HPDE6-E6E7 (cell line): ENCODE data around the gene PDE6D.
"Not testable (repeated sequence)": the region's sequence is repeated elsewhere in the genome, so short reads cannot be mapped to it uniquely, and the experiment has no call there.

Experiments used
- DNase-seq: peaks from one replicate; pipeline ENCODE4 v3.0.0; 2011; ENCODE audit warnings: missing footprints; ENCODE audit errors: extremely low spot score

Gene PDE6D

DNA sequence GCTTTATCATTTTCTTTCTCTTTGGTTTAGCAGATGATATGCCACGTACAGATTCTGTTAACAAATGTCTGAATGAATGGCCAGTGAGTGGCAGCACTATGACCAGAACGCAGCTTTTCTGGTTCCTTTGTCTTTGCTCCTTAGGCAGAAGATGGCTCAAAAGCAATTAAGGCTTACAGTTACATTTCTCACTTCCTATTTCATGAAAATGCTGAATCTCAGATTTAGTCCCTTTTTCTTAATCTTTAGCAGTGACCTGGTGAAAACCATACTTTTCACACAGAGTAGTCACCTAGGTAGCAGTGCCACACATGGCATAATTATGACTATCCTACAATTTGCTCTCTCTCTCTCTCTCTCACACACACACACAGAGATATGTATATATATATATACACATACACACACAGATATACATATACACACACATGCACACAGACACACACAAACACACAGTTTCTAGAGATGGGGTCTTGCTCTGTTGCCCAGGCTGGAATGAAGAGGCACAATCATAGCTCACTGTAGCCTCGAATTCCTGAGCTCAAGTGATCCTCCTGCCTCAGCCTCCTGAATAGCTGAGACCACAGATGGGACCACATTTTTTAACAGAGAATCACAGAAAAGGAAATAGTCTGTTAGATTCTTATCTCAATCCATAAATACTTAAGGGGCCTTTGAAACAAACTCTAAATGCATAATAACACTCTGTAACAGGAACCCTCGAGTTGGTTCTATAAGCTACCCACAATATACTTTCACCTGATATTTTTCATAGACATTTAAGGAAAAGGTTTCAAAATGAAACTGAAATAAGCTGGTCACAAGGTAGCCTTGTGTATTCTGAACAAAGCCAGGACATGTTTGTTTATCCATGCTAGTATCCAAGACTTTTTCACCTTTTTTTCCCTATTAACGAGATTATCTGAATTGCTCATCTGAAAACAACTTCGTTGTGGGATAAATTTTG is 11.6 kb downstream of the PDE6D start:
- DNase-seq, result no peak

DNA sequence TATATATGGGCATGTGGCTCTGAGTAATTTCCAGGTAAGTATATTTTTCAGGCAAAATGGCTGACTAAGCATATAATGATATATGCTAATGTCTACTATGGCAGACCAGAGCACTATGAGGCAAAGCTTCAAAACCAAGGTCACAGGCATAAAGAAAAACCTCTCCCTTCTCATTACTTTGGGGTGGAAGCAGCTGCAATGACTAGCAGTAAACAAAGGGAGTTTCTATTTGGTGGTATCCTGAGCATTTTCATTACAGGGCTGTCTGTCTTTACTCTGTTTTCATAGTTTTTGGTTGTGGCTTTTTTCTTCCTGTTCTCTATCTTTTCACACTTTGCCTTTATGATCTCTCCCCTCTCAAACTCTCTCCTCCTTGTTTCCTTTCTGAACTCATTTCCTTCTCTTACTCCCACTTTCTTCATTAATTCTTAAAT is 15.6 kb downstream of the PDE6D start:
- DNase-seq, result no peak

DNA sequence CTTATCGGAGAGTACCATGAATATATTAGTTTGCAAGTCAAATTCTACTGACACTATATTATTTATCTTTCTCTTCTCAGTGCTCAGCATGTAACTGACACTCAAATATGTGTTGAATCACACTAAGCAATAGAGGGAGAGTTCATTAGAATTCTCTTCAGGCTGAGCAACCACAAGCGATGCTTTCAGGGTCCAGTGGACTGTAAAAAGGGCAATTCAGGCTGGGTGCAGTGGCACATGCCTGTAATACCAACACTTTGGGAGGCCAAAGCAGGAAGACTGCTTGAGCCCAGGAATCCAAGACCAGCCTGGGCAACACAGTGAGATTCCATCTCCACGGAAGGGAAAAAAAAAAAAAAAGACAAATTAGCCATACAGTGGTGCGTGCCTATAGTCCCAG is 16.3 kb downstream of the PDE6D start:
- no peak for DNase-seq

- DNase-seq, result no peak
Observed at GRCh38 chr2:231764124-231764523, 17.0 kb downstream of the PDE6D start.

DNA sequence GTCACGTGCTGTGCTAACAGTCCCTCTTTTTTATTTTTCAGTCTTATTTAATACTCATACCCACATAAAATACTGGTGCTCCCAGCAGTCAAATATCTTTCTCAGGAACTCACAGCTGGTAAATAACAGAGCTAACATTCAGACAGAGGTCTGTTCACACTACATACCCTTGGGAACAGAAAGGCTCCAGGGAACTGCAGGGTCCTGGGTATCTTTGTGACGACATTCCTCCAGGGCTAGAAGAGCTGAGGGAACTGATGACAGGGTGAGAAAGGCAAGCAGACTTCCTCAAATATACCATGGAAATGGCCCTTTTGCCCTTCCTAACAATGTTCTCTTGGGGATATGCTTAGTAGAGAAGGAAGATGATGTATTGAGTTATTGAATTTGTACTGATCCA is 19.3 kb downstream of the PDE6D start:
- no peak for DNase-seq

DNA sequence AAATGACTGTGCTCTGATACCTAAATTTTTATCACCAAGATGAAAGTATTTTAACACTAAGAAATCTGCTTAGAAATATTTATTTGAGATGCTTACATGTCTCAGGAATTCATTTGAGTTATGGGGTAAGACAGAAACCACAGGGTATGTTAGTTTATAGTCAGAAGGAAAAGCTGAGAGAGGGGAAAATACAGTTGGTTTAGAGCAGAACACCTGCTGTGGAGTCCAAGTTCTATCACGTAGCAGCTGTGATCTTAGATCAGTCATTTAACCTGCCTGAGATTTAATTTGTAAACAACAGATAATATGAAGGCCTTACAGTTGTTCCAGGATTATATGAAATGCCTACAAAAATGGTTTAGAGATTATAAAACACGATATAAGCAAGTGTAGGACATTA is 29.0 kb downstream of the PDE6D start:
- no peak for DNase-seq

DNA sequence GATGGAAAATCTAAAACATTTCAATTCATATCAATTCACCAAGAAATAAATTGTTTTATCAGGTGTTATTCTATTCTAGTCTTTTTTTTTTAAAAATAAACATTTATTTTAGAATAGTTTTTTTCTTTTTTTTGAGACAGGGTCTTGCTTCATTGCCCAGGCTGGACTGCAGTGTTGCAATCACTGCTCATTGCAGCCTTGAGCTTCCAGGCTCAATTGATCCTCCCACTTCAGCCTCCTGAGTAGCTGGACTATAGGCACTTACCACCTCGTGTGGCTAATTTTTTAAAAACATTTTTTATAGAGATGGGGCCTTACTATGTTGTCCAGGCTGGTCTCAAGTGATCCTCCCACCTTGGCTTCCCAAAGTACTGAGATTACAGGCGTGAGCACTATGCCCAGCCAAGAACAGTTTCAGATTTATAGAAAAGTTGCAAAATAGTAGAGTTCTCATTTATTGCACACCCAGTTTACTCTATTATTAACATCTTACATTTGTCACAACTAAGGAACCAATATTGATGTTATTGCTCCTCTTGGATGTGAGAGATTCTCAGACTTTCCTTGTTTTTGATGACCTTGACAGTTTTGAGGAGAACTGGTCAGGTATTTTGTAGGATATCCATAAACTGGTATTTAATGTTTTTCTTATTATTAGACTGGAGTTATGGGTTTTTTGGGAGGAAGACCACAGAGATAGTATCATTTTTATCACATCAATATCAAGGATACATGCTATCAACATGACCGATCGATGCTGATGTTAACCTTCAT is 29.9 kb downstream of the PDE6D start:
- no peak for DNase-seq

DNA sequence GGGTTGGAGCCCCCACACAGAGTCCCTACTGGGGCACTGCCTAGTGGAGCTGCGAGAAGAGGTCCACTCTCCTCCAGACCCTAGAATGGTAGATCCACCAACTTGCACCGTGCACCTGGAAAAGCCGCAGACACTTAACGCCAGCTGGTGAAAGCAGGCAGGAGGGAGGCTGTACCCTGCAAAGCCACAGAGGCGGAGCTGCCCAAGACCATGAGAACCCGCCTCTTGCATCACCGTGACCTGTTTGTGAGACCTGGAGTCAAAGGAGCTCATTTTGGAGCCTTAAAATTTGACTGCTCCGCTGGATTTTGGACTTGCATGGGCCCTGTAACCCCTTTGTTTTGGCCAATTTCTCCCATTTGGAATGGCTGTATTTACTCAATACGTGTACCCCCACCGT is 32.1 kb downstream of the PDE6D start:
- DNase-seq, result not testable (repeated sequence)

- DNase-seq, result not testable (repeated sequence)
Observed at GRCh38 chr2:231748153-231748896, 32.8 kb downstream of the PDE6D start.

- DNase-seq, result no peak
Observed at GRCh38 chr2:231745303-231746038, 35.6 kb downstream of the PDE6D start.

- DNase-seq, result no peak
Observed at GRCh38 chr2:231743376-231744116, 37.5 kb downstream of the PDE6D start.

GRCh38 chr2:231737761-231738160 is 43.3 kb downstream of the PDE6D start:
- DNase-seq, result no peak

DNA sequence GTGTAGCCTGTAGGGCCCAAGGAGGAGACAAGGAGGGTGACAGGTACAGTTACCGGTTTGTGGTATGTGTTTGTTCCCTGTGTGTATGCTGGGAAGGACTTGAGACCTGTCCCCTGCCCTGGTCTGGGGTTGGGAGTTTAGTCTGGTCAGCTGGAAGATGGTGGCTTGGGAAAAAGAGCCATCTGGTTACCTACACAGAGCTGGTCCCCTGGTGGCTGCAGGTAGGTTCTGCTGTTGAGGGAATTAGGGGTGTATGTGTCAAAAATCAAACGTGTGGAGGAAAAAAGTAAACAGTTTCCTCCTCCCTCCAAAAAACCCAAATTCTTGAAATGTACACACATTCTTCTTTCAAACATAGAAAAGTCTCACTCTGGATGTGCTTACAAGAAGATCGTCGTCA is 48.5 kb downstream of the PDE6D start:
- DNase-seq, result no peak

GRCh38 chr2:231727621-231728020 is 53.5 kb downstream of the PDE6D start:
- no peak for DNase-seq

GRCh38 chr2:231726276-231726675 is 54.8 kb downstream of the PDE6D start:
- DNase-seq, result no peak

DNA sequence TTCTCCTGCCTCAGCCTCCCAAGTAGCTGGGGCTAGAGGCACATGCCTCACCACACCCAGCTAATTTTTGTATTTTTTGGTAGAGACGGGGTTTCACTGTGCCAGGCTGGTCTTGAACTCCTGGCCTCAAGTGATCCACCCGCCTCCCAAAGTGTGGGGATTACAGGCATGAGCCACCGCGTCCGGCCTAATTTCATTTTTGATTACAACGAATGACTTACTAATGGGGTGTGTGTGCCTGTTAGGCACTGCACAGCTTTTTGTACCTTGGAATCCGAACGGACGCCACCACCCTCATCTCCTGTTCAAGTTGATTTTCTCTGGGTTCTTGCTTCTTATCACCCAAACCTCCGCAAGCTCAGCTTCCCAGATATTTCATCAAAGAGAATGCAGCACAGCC is 55.6 kb downstream of the PDE6D start:
- DNase-seq, result no peak

GRCh38 chr2:231722721-231723307 is 58.3 kb downstream of the PDE6D start:
- no peak for DNase-seq

DNA sequence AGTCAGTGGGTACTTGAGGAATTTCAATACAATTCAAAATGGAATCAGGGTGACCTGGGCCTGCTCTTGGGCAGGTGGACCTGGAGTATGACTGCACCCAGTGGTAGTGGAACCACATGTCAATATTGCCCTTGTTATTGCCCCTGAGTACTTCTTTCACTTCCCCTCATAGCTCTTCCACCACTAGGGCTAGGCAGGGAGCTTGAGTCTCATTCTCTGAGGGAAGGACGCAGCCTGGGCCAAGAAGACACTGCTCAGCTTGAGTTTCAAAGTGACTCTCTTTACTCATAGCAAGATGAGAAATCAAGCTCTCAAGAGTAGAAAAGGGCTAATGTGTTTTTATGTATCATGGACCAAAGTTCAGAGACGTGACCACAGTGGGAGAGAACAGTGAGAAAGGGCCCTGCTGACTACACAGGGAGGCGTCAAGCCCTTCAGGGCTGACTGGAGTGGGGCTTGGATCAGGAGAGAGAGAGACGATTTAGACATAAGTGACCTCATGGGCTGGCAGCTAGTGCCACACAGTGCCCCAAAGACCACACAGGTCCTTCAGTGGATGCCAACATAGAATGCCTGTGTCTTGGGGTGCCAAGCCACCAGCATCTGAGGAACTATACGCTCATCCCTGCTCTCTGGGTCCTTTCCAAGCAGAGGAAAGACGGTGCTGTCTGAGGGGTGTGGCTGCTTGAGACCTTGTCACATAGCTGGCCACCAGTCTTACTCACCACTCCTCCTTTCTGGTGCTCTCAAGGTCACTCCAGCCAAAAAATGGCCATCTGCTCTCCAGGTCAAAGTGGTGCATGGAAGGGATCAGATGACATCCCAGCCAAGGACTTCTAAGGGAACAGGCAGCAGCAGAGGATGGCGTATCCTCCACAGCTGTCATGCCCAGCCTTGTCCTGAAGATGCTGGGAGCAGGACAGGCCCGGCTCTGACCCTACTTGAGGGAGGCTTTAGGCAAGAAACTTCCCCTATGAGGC is 59.8 kb downstream of the PDE6D start:
- no peak for DNase-seq
